ENCODE data around the gene HIKESHI.

GRCh38 chr11:86262387-86262786 lies 39.7 kb upstream of the HIKESHI start:
- no peak for TF ChIP-seq CTCF (IDR thresholded peaks at IDR 0.05 in 8 of 11, conservative IDR thresholded peaks at IDR 0.05 in 3 of 11)
- TF ChIP-seq POLR2A (IDR thresholded peaks at IDR 0.05), result no peak
- no peak for TF ChIP-seq POLR2AphosphoS5 (IDR thresholded peaks at IDR 0.05)
